CD1c-positive myeloid dendritic cell (primary cell): Measurements from ENCODE around the gene ATP13A3.
"Not testable (repeated sequence)": the region's sequence is repeated elsewhere in the genome, so short reads cannot be mapped to it uniquely, and the experiment has no call there.

Experiments
- DNase-seq: peaks from one replicate; pipeline ENCODE4 v3.0.0-alpha.2; 2016; ENCODE audit errors: extremely low spot score

ATP13A3 gene

DNA sequence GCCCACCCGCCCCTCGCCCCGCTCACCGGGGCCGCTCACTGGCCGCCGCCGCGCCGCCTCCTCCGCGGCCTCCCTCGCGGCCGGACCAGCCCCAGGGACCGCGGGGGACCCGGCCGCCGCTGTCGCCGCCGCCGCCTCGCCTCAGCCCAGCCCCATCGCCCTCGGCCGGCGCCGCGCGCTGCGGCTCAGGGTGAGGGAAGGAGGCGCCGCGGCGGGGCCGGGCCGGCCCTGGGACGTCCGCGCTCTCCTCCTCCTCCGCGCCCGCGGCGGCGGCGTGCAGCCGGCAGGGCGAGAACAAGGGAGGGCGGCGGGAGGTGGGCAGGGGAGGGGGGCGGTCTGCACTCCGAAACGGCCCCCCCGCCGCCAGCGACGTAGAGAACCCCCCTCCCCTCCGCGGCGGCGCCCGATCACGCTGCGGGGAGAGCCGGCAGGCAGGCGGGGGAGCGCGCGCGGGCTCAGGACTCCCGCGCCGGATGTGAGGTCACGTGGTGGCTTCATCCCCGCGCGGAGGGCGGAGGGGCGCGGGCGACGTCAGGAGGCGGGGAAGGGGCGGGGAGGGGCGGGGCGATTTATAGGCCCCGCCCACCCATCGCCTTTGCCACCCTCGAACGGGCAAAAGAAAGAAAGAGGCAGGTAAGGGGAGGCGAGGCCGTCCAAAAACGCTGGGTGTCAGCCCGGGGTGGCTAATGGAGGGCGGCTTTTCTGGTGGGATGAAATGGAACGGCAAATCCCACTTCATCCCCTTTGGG is at the start of gene ATP13A3:
ATP13A3 (minus strand) TSS at position 463 of the 749 bp plus-strand sequence. CDS start 24,812 bp downstream, outside the sequence.
- peak; percentile 96 for DNase-seq

DNA sequence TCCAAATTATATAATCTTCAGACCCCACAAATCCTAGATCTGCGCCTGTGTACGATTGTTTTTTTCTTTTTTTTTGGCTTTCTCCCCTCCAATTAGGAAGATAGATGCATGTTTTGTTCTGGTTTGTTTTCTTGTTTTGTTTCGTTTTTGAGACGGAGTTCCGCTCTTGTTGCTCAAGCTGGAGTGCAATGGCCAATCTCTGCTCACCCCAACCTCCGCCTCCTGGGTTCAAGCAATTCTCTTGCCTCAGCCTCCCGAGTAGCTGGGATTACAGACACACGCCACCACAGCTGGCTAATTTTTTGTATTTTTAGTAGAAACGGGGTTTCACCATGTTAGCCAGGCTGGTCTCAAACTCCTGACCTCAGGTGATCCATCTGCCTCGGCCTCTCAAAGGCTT is 48.4 kb upstream of the ATP13A3 start:
- DNase-seq: not testable (repeated sequence)

DNA sequence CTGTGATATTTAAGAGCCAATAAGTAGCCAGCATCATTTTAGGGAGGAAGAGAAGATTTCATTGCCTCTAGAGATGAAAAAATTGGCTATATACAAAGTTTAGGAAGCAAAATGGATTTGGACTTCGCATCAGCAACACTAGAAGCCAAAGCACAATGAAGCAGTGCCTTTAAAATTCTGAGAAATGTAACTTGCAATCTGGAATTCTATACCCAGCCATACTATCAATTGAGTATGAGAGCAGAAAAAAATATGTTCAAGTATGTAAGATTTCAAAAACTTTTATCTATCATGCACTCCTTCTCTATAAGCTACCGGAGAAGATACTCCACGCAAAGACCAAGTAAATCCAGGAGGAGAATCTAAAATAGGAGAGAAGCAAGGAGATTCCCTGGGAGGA is 47.4 kb upstream of the ATP13A3 start:
- no peak for DNase-seq

DNA sequence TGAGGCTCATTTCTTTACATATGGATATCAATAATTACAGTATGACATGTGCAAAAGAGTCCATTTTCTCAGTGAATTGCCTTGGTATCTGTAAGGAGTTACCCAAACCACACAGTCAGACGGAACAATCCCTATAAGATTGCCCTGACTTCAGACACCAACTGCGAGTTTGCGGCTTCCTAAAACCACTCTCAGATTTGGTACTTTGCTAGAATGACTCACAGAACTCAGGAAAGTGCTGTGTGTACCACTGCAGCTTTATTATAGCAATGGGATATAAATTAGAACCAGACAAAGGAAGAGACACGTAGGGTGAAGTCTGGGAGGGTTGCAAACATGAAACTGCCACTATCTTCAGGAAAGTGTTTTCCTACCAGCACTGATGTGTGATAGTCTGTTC is 45.8 kb upstream of the ATP13A3 start:
- peak; percentile 43 for DNase-seq

DNA sequence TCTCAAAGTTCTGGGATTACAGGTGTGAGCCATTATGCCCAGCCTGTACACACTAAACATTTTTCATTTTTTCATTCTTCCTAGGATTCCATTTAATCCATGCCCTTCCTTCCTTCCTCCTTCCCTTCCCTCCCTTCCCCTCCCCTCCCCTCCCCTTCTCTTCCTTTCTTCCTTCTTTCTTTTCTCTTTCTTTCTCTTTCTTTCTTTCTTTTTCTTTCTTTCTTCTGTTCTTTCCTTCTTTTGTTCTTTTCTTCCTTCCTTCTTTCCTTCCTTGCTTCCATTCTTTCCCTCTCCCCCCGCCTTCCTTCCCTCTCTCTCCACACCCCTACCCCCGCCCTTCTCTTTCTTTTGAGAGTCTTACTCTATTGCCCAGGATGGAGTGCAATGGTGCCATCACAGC is 40.9 kb upstream of the ATP13A3 start:
- DNase-seq: no peak

DNA sequence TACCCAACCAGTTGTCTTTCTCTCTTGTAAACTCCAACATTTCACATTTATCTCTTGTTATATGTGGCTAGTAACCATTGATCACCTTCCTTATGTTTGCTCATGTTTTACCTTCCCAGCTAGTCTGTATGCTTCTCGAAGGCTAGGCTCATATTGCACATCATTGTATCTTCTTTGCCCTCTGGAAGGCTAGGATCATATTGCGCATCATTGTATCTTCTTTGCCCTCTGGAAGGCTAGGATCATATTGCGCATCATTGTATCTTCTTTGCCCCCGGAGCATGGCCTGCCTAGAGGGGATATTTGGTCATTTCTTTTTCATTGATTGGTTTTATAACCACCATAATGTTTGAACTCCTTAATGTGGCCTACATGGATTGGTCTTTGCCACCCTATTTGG is 39.4 kb upstream of the ATP13A3 start:
- DNase-seq: no peak

DNA sequence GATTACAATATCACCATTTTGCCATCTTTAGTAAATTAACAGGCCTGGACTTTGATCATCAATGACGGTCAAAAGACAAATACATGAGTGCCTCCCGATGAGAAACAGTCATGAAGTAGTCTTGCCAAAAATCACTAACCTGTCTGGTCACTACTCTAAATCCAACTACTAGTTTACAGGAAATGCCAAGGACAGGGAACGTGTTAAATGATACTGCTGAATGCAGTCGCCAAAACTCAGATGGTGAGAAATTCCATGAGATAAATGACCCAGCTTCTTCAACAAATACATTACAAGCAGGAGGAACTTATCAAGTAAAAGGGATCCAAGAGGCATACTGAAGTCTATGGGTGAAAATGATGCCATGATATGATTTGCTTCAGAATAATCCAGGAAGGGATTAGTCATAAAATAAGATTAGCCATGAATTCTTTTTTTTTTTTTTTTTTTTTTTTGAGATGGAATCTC is 35.8 kb upstream of the ATP13A3 start:
- no peak for DNase-seq

DNA sequence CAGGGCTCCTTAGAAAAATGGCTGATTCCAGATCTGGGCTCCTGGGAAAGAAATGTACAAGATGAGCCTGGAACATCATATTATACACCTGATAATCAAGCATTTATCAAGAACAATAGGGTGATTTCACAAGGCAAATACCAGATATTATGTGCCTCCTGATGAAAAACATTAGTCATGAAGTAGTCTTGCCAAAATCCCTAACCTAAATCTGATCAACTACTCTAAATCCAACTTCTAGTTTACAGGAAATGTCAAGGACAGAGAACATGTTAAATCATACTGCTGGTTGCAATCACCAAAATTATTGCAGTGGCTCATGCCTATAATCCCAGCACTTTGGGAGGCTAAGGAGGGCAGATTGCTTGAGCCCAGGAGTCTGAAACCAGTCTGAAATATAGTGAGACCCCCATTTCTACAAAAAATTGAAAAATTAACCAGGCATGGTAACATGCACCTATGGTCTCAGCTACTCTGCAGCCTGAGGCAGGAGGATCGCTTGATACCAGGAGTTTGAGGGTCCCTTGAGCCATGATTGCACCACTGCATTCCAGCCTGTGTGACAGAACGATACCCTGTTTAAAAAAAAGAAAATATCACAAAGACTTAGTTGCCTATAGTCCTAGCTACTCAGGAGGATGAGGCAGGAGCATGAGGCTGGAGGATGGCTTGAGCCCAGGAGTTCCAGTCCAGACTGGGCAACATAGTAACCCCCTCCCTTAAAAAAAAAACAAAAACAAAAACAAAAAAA is 34.9 kb upstream of the ATP13A3 start:
- DNase-seq: no peak

DNA sequence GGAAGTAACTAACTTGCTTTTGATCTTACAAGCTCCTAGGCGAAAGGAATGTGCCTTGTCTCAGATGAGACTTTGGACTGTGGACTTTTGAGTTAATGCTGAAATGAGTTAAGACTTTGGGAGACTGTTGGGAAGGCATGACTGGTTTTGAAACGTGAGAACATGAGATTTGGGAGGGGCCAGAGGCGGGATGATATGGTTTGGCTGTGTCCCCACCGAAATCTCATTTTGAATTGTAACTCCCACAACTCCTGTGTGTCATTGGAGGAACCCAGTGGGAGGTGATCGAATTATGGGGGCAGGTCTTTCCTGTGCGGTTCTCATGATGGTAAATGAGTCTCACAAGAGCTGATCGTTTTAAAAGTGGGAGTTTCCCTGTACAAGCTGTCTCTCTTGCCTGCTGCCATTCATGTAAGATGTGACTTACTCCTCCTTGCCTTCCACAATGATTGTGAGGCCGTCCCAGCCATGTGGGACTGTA is 33.9 kb upstream of the ATP13A3 start:
- DNase-seq: not testable (repeated sequence)

DNA sequence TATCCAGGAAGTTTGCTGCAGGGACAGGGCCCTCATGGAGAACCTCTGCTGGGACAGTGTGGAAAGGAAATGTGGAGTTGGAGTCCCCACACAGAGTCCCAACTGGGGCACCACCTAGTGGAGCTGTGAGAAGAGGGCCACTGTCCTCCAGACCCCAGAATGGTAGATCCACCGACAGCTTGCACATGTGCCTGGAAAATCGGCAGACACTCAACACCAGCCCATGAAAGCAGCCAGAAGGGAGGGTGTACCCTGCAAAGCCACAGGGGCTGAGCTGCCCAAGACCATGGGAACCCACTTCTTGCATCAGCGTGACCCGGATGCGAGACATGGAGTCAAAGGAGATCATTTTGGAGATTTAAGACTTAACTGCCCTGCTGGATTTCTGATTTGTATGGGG is 33.4 kb upstream of the ATP13A3 start:
- not testable (repeated sequence) for DNase-seq

DNA sequence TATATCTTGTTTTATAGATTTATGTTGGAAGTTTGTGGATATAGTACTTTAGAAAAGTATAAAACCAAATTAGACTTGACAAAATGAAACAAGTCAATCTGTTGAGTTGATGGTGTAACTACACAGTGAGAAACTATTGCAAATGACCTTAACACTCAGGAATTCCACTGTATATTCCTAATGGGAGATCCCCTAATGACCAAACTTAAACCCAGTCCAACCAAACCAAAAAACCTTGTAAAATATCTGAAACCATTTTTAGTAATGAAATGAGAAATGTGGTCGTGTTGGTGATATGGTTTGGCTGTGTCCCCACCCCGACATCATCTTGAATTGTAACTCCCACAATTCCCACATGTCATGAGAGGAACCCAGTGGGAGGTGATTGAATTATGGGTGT is 31.9 kb upstream of the ATP13A3 start:
- DNase-seq: no peak

DNA sequence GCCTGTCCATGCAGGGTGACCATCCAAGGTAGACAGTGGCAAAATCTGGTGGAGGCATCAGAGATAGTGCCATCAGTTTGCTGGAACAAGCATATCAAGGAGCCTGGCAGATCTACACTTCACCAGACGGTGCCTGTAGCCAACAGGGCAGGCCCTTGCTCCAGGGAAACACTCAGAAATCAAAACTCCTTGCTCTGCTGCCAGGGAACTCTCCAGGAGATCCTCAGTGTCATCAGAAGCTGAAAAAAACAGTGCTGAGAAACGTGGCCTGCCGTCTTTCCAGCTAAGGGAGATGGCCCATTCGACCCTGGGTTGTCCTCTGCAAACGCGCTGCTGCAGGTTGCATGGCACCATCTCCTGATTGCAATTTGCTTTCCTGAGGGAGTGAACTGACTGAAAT is 30.5 kb upstream of the ATP13A3 start:
- DNase-seq: no peak

DNA sequence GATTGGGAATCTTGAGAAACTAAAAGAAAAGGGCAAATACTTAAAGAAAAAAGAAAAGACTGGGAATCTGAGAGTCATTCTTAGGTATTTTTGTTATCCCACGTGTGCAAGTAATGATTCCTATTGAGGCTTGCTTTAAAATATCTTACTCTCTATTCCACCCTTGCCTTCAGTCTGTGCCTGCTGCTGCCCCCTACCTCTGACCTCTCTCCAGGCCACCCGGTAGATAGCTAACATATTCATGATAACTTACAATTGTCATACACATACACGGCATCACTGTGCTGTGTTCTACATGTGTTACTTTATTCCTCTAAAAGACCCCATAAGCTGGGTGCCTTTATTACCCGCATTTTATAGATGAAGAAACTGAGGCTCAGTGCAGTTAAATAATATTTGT is 27.8 kb upstream of the ATP13A3 start:
- DNase-seq: no peak

DNA sequence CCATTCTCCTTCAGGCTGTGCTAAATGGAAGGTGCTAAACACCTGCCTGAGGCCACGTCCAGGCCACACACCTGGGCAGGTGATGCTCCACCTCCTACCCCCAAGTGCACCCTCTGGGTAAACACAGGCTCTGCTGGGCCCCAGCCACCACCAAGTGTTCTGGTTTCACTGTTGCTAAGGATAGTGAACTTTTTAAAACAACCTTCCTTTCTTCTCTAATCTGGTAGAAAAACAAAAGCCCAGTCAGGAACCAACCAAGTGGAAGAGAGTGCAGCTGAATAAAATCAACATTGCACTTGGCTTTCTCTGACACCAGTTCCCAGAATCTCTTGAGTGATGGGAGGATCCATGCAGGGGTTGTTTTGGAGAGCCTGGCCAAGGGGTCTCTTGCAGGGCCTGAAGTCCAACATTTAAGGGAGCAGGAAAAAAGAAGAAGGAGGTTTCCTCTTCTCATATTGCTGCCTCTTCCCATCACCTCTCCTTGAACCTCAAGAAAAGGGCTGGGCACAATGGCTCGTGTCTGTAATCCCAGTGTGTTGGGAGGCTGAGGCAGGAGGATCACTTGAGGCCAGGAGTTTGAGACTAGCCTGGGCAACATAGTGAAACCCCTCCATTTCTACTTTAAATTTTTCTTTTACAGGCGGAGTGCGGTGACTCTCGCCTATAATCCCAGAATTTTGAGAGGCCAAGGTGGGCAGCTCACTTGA is 26.2 kb upstream of the ATP13A3 start:
- no peak for DNase-seq

DNA sequence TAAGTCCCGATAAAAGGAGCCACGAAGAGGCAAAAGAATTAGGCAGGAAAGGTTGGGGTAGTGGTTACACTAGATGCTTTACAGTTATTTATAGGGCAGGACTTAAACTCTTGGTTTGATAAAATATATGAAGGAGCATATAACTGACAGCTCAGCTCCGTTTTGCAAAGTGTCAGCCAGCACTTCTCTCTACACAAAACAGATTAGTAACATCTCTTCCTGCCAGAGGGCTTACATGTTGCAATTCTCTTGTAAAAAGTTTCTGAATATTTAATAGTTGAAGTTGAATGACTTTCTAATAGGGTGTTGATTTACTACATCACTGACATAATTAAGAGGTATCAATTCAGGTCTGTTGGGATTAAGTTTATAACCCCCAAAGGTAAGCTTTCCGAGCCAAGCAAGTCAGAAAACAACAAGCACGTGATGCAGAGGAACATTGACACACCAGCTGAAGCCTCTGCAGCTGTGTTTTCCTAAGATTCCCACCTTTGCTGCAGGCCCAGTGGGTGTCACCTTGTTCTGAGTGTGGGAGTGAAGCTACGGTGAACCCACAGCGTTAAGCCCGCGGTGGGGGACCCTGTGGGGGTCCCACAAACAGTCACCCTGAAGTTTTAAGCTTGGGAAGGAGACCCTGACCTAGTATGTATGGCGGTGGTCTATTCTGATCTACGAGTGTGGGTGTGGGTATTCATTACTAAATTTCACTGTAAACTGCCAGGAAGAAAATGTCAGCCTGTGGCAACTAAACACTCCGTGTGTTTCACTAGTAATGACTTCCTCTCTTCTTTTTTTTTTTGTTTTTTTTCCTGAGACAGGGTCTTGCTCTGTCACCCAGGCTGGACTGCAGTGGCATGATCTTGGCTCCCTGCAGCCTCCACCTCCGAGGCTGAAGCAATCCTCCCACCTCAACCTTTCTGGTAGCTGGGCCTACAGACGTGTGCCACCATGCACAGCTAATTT is 22.0 kb upstream of the ATP13A3 start:
- no peak for DNase-seq

DNA sequence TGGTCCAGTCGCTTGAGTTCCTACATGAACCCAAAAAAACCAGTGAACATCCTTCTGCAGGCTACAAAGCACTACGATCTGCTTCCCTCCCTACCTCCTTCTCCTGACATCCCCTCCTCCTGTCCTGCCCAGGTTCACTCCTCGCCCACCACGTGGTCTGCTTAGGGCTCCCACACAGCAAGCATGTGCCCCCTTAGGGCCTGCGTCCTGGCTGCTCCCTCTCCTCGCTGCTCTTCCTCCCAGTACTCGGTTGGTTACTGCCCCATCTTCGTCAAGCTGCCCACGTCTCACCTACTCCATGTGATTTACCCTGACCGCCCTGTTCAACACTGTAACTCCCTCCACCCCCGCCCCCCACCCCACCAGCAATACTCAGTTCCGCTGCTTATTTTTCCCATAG is 20.8 kb upstream of the ATP13A3 start:
- DNase-seq: no peak

DNA sequence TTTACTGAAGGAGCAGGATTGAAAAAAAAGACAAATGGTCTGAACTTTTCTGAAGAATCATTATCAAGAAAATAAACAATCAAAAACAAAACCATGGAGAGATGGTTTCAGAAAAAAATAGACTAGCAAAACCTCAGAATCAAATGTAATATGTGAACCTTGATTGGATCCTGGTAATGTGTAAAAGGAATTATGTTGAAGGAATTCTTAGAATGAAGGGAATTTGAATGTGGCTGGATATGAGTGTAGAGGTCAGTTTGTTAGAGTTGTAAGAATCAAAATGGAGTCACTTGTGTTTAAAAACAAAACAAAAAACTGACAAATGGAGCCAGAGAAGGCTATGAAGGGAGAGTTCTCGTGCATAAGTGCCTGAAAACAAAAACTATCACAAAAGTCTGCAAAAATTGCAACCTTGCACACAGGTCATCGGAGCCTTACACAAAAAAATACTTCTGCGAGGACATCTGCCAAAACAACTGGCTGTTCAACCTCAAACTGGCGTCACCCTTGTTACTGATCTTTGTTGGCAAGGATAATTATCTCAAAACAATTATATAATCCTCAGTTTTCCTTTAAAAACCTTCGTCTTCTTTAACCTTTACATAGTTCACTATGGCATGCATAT is 19.1 kb upstream of the ATP13A3 start:
- no peak for DNase-seq

DNA sequence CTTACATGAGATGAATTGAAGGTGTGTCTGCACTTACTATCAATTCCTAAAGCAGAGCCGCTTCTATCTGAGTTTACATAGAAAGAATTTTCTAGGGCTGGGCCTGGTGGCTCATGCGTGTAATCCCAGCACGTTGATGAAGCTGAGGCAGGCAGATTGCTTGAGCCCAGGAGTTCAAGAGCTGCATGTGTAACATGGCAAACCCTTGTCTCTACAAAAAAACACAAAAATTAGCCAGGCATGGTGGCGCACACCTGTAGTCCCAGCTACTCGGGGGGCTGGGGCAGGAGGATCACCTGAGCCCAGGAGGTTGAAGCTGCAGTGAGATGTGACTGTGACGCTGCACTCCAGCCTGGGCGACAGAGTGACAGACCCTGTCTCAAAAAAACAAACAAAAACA is 18.1 kb upstream of the ATP13A3 start:
- no peak for DNase-seq

DNA sequence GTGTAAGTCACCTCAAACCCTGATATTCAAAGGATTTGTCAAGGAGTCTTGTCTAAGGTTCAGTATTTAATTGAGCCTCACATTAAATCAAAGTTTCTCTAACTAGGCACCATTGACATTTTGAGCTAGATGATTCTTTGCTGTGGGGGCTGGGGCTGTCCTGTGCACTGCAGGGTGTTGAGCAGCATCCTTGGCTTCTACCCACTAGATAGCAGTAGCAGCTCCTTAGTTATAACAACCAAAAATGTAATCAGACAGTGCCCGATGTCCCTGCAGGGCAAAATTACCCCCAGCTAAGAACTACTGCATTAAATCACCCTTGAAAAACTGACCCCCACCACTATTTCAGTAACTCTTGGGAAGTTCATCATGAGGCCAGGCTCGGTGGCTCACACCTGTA is 17.3 kb upstream of the ATP13A3 start:
- no peak for DNase-seq

DNA sequence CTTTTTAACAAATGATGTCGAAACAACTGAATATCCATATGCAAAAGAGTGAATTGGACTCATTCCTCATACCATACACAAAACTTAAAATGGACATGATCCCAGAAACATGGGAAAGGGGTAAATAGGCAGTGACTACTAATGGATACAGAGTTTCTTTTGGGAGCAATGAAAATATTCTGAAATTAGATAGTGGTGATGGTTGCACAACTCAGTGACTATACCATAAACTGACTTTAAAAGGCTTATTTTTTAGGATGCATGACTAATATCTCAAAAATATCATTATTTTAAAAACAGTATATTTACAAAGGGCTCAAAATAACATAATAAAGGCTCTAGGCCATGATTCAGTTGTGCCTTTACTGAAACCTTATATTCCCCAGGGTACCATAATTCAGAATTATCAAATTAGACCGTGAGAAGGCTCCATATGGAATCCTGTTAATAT is 16.3 kb upstream of the ATP13A3 start:
- DNase-seq: no peak

DNA sequence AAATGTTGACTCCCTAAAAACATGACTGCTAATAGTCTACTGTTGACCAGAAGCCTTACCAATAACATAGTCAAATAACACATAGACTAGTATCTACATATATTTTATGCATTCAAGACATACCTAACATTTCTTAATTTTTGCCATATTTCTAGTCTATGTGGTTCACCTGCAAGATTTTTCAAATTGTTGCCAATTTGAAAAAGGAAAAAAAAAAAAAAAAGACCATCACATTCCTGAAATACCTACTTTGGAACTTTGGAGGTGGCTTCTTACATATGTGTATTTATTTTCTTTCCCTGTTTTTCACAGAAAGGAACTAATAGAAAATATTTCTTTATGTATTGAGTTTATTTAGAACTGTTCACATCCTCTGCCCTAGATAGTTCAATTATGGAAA is 13.4 kb upstream of the ATP13A3 start:
- no peak for DNase-seq
